ENCODE data around the gene CRB3.

Gene CRB3

GRCh38 chr19:6464070-6464873, at the start of gene CRB3:
CRB3 (plus strand) TSS chr19:6464271; CDS start chr19:6464702, 431 bp downstream.
- H3K27ac Mint-ChIP-seq = peak within 1 kb of the TSS; percentile 62
- no peak for DNase-seq
- H3K9me3 Mint-ChIP-seq = no peaks in the 10 kb centered on the region
- peak within 1 kb of the TSS; percentile 63 to 79 for H3K4me3 Mint-ChIP-seq
- H3K27me3 Mint-ChIP-seq = peaks cover 11 to 20% of the 10 kb centered on the region in 2 donors
- H3K4me1 Mint-ChIP-seq = peaks cover 20 to 33% of the 10 kb centered on the region in 2 donors
- peaks cover 20 to 28% of the 10 kb centered on the region in 2 donors for H3K36me3 Mint-ChIP-seq
- ATAC-seq (replicated peaks) = no peak

DNA sequence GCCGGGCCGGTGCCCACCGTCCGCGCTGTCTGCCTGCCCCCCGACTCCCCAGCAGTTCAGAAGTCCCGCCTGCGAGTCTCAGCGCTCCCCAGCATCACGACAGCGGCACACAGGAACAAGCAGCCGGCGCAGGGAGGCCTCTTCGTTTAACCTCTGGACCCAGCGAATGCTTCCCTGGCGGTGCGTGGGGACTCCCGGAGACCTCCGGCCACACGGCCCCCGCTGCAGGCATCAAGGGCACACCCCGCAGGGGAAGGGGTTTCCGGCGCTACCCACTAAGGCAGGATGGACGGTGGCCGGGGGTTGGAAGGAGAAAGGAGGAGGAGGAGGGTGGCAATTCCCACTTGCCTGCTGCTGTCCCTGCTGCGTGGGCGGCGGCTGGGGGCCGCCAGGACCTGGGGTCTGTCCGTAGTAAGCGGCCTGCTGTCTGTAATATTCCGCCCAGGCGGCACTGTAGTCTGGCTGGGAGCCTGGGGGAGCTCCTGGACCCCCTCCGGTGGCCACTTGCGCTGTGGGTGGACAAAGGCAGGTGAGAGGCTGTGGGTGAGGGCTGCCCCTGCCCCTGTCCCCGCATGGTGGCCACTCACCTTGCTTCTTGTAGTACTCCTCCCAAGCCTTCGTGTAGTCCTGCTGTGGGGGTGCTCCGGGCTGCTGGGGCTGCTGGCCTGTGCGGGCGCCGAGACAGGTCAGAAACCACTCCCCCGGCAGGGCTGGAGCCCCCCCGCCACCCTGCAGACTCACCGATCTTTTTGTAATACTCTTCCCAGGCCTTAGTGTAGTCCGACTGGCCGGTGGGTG, 49.1 kb upstream of the CRB3 start:
- Mint-ChIP-seq H3K27ac (peak overlapping the region; percentile 5), H3K27me3 (no peaks in the 10 kb centered on the region), H3K4me3 (no peak overlapping the region), H3K9me3 (no peaks in the 10 kb centered on the region), H3K4me1 (peaks cover 0 to 2% of the 10 kb centered on the region in 2 donors), H3K36me3 (peaks cover 42 to 61% of the 10 kb centered on the region in 2 donors)
- DNase-seq (no peak), ATAC-seq (replicated peaks) (no peak)

- ATAC-seq (replicated peaks) = no peak
- Mint-ChIP-seq H3K36me3 (peaks cover 43 to 63% of the 10 kb centered on the region in 2 donors), H3K4me3 (no peak overlapping the region), H3K4me1 (peaks cover 0 to 5% of the 10 kb centered on the region in 2 donors), H3K9me3 (no peaks in the 10 kb centered on the region), H3K27me3 (no peaks in the 10 kb centered on the region), H3K27ac (peak overlapping the region; percentile 31)
- no peak for DNase-seq
Measured at GRCh38 chr19:6415591-6416190, 48.4 kb upstream of the CRB3 start.

DNA sequence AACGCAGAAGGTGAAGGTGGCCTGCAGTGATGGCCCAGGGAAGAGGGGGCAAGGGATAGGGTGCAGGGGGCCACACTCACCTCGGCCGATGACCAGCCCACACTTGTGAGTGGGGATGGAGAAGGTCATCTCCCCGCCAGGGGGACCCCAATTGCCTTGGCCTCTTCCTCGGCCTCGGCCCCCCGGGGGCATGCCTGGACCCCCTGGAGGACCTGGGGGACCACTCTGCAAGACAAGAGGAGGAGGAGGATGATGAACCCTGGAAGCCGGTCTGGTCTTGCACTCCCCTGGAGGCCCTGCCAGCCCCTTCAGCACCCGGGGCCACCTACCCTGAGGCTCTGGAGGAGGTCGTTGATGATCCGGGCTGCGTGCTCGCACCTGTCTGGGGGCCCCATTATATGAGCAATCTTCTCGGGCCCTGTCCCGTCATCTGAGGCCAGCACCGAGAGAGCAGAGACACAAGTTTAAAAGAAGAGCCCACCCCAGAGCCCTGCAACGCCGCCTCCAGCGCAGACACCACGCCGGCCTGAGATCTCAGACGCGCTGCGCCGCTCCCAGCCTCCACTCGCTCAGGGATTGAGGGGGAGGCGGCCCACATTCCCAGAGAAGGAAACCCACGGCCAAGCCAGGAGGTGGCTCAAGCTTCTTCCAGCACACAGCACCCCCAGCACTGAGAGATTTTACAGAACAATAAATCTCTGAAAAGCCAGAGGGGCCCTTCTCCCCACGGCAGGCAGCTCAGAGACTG, 47.2 kb upstream of the CRB3 start:
- Mint-ChIP-seq H3K36me3 (peaks cover 47 to 69% of the 10 kb centered on the region in 2 donors), H3K9me3 (no peaks in the 10 kb centered on the region), H3K27ac (no peak overlapping the region), H3K27me3 (no peaks in the 10 kb centered on the region), H3K4me1 (peaks cover 3 to 16% of the 10 kb centered on the region in 2 donors), H3K4me3 (no peak overlapping the region)
- ATAC-seq (replicated peaks) = no peak
- no peak for DNase-seq

GRCh38 chr19:6417713-6418561, 46.1 kb upstream of the CRB3 start:
- ATAC-seq (replicated peaks) = no peak
- H3K4me3 Mint-ChIP-seq = no peak overlapping the region
- no peaks in the 10 kb centered on the region for H3K27me3 Mint-ChIP-seq
- no peaks in the 10 kb centered on the region for H3K9me3 Mint-ChIP-seq
- peaks cover 9 to 27% of the 10 kb centered on the region in 2 donors for H3K4me1 Mint-ChIP-seq
- no peak for DNase-seq
- peaks cover 49 to 68% of the 10 kb centered on the region in 2 donors for H3K36me3 Mint-ChIP-seq
- no peak overlapping the region for H3K27ac Mint-ChIP-seq

DNA sequence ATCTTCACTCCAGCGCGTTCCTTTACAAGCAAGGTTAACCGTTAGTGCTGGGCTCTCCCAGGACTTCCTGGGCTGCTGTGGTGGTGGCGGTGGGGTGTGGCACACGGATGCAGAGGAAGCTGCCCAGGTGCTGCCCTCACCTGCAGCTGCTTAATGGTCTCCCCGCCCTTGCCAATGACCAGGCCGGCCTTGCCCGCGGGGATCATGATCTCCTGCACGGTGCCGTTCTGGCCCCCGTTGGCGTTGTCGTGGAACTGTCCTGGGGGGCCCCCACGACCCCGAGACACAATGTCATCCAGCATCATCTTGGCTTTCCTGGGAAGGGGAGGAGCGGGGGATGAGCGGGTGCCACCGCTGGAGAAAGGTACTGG, 45.5 kb upstream of the CRB3 start:
- DNase-seq (no peak), ATAC-seq (replicated peaks) (no peak)
- Mint-ChIP-seq H3K4me3 (no peak overlapping the region), H3K36me3 (peaks cover 49 to 68% of the 10 kb centered on the region in 2 donors), H3K27ac (peak overlapping the region; percentile 20), H3K9me3 (no peaks in the 10 kb centered on the region), H3K27me3 (no peaks in the 10 kb centered on the region), H3K4me1 (peaks cover 14 to 33% of the 10 kb centered on the region in 2 donors)

- H3K9me3 Mint-ChIP-seq = peaks cover 0 to 2% of the 10 kb centered on the region in 2 donors
- no peak for ATAC-seq (replicated peaks)
- peak overlapping the region; percentile 51 for H3K27ac Mint-ChIP-seq
- H3K4me3 Mint-ChIP-seq = no peak overlapping the region
- peaks cover 20 to 46% of the 10 kb centered on the region in 2 donors for H3K4me1 Mint-ChIP-seq
- peaks cover 33 to 47% of the 10 kb centered on the region in 2 donors for H3K36me3 Mint-ChIP-seq
- H3K27me3 Mint-ChIP-seq = no peaks in the 10 kb centered on the region
- no peak for DNase-seq
Measured at GRCh38 chr19:6421075-6422014, 42.7 kb upstream of the CRB3 start.

- Mint-ChIP-seq H3K27ac (peak overlapping the region; percentile 91), H3K9me3 (peaks cover 0 to 2% of the 10 kb centered on the region in 2 donors), H3K36me3 (peaks cover 24 to 29% of the 10 kb centered on the region in 2 donors), H3K4me3 (peak overlapping the region; percentile 88 to 93), H3K27me3 (no peaks in the 10 kb centered on the region), H3K4me1 (peaks cover 20 to 46% of the 10 kb centered on the region in 2 donors)
- ATAC-seq (replicated peaks) (no peak), DNase-seq (no peak)
Measured at GRCh38 chr19:6423499-6424194, 40.4 kb upstream of the CRB3 start.

GRCh38 chr19:6424195-6424938, 39.7 kb upstream of the CRB3 start, which contains the start of gene KHSRP:
KHSRP (minus strand) TSS chr19:6424811; CDS start chr19:6424701, 110 bp downstream.
- Mint-ChIP-seq H3K4me3 (peak within 1 kb of the TSS; percentile 88 to 93), H3K9me3 (peaks cover 0 to 2% of the 10 kb centered on the region in 2 donors), H3K36me3 (peaks cover 18 to 23% of the 10 kb centered on the region in 2 donors), H3K27me3 (no peaks in the 10 kb centered on the region), H3K27ac (peak within 1 kb of the TSS; percentile 91), H3K4me1 (peaks cover 20 to 47% of the 10 kb centered on the region in 2 donors)
- no peak for DNase-seq
- ATAC-seq (replicated peaks) = no peak

- H3K9me3 Mint-ChIP-seq = peaks cover 0 to 5% of the 10 kb centered on the region in 2 donors
- H3K36me3 Mint-ChIP-seq = peaks cover 15% of the 10 kb centered on the region in 2 donors
- peak; percentile 100 for DNase-seq
- peak overlapping the region; percentile 77 to 88 for H3K4me3 Mint-ChIP-seq
- peak; percentile 90 to 91 for ATAC-seq (replicated peaks)
- H3K27me3 Mint-ChIP-seq = no peaks in the 10 kb centered on the region
- H3K27ac Mint-ChIP-seq = peak overlapping the region; percentile 76
- H3K4me1 Mint-ChIP-seq = peaks cover 20 to 49% of the 10 kb centered on the region in 2 donors
Measured at GRCh38 chr19:6424939-6425731, 38.9 kb upstream of the CRB3 start.
